Fibroblast of gingiva (primary cell): ENCODE measurements around the gene S100B.
"Not testable (repeated sequence)": the region's sequence is repeated elsewhere in the genome, so short reads cannot be mapped to it uniquely, and the experiment has no call there.

Source experiments
- DNase-seq: peaks from one replicate; pipeline ENCODE4 v3.0.0-alpha.2; 2011; ENCODE audit warnings: low read depth

Gene S100B

GRCh38 chr21:46604975-46605766, at the start of gene S100B:
TSS of gene S100B (minus strand) at chr21:46605082. CDS start at chr21:46602415, 2,667 bp downstream.
- DNase-seq: no peak

GRCh38 chr21:46651121-46651520, 46.2 kb upstream of the S100B start:
- no peak for DNase-seq

- DNase-seq: peak; percentile 28
Measured at GRCh38 chr21:46650476-46651098, 45.7 kb upstream of the S100B start.

- DNase-seq: no peak
Measured at GRCh38 chr21:46649356-46649755, 44.5 kb upstream of the S100B start.

GRCh38 chr21:46648539-46648938, 43.7 kb upstream of the S100B start:
- no peak for DNase-seq

- no peak for DNase-seq
Measured at GRCh38 chr21:46646541-46647154, 41.8 kb upstream of the S100B start.

- no peak for DNase-seq
Measured at GRCh38 chr21:46645840-46646239, 41.0 kb upstream of the S100B start.

GRCh38 chr21:46643379-46644177, 38.7 kb upstream of the S100B start:
- DNase-seq: no peak

- no peak for DNase-seq
Measured at GRCh38 chr21:46641656-46642055, 36.8 kb upstream of the S100B start.

GRCh38 chr21:46639489-46640386, 34.9 kb upstream of the S100B start:
- DNase-seq: peak; percentile 24

GRCh38 chr21:46637952-46638746, 33.3 kb upstream of the S100B start:
- no peak for DNase-seq

- no peak for DNase-seq
Measured at GRCh38 chr21:46636550-46637285, 31.8 kb upstream of the S100B start.

GRCh38 chr21:46636181-46636512, 31.3 kb upstream of the S100B start:
- no peak for DNase-seq

GRCh38 chr21:46635324-46636180, 30.7 kb upstream of the S100B start, which contains the start of gene PRMT2:
TSS of gene PRMT2 (plus strand) at chr21:46635674. CDS start at chr21:46636952, 1,278 bp downstream.
- peak; percentile 95 for DNase-seq

GRCh38 chr21:46634966-46635323, 30.1 kb upstream of the S100B start:
- peak; percentile 80 for DNase-seq

GRCh38 chr21:46634427-46634826, 29.5 kb upstream of the S100B start:
- no peak for DNase-seq

GRCh38 chr21:46633566-46633965, 28.7 kb upstream of the S100B start:
- DNase-seq: peak; percentile 57

GRCh38 chr21:46630915-46631314, 26.0 kb upstream of the S100B start:
- not testable (repeated sequence) for DNase-seq

GRCh38 chr21:46628868-46629267, 24.0 kb upstream of the S100B start:
- no peak for DNase-seq
